ENCODE measurements around the gene ST7. TPM values are rescaled to one million over a fixed set of nuclear protein-coding genes. Genes with fewer than 3 reads are reported as not detected.

ST7 gene
- total and polyA plus RNA-seq, 2 experiments from 2014 or later = 9.9 to 18.3 TPM

DNA sequence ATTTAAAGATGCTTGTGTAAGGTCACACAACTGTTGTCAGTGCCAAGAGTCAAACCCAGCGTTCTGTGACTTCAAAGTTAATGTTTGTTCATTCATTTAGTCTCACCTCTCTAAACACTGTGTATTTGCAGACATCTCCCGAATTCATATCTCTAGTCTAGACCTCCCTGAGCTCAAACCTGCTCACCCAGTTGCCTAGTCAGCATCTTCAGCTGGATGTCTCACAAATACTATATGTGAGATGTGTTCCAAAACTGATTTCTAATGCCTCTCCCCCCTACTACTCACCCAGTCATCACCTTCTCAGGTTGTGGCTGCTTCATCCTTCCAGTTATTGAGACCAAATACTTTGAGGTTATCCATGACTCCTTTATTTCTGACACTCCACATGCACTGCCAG lies 91.4 kb downstream of the ST7 start:
- Histone ChIP-seq H3K4me2 (no peak overlapping the region), H3F3A (replicated peaks; ENCODE audit: low read depth) (no peaks in the 10 kb centered on the region), H3K4me1 (ENCODE audit: insufficient read depth) (no peaks in the 10 kb centered on the region), H2AFZ (no peak overlapping the region), H3K79me2 (replicated peaks; ENCODE audit: insufficient read depth) (no peaks in the 10 kb centered on the region), H3K27ac (ENCODE audit: low read depth) (no peak overlapping the region), H4K20me1 (replicated peaks; ENCODE audit: insufficient read depth) (no peaks in the 10 kb centered on the region), H3K9me2 (ENCODE audit: insufficient read depth) (no peaks in the 10 kb centered on the region), H3K36me3 (ENCODE audit: insufficient read depth) (no peaks in the 10 kb centered on the region), H3K27me3 (ENCODE audit: insufficient read depth) (no peaks in the 10 kb centered on the region), H3K4me3 (no peak overlapping the region)
- no peak for ATAC-seq
- H3K9me3 Mint-ChIP-seq = no peaks in the 10 kb centered on the region
- H3K27me3 Mint-ChIP-seq (ENCODE audit: insufficient read depth, low read depth, poor library complexity) = peaks cover 6% of the 10 kb centered on the region
- H3K4me3 Mint-ChIP-seq = no peak overlapping the region
- no peak for DNase-seq (ENCODE audit: low spot score)
- no peak overlapping the region for H3K27ac Mint-ChIP-seq
- H3K4me1 Mint-ChIP-seq = no peaks in the 10 kb centered on the region
- H3K36me3 Mint-ChIP-seq (ENCODE audit: low read depth) = no peaks in the 10 kb centered on the region
- no peak for TF ChIP-seq EZH2phosphoT487 (IDR thresholded peaks at IDR 0.05; ENCODE audit: unreplicated experiment)
- TF ChIP-seq NANOG (IDR thresholded peaks at IDR 0.05; ENCODE audit: borderline replicate concordance) = no peak
- no peak for TF ChIP-seq CREB1 (CRISPR knock-in tag; IDR thresholded peaks at IDR 0.05; ENCODE audit: low read depth)
- no peak for TF ChIP-seq JUNB (IDR thresholded peaks at IDR 0.05; ENCODE audit: unreplicated experiment)
- TF ChIP-seq POLR2AphosphoS5 (IDR thresholded peaks at IDR 0.05; ENCODE audit: low read depth) = no peak
- TF ChIP-seq, protein P1, sequence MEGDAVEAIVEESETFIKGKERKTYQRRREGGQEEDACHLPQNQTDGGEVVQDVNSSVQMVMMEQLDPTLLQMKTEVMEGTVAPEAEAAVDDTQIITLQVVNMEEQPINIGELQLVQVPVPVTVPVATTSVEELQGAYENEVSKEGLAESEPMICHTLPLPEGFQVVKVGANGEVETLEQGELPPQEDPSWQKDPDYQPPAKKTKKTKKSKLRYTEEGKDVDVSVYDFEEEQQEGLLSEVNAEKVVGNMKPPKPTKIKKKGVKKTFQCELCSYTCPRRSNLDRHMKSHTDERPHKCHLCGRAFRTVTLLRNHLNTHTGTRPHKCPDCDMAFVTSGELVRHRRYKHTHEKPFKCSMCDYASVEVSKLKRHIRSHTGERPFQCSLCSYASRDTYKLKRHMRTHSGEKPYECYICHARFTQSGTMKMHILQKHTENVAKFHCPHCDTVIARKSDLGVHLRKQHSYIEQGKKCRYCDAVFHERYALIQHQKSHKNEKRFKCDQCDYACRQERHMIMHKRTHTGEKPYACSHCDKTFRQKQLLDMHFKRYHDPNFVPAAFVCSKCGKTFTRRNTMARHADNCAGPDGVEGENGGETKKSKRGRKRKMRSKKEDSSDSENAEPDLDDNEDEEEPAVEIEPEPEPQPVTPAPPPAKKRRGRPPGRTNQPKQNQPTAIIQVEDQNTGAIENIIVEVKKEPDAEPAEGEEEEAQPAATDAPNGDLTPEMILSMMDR (conservative IDR thresholded peaks at IDR 0.05; ENCODE audit: low read depth in 2 of 2) = no peak
- TF ChIP-seq, protein P2, sequence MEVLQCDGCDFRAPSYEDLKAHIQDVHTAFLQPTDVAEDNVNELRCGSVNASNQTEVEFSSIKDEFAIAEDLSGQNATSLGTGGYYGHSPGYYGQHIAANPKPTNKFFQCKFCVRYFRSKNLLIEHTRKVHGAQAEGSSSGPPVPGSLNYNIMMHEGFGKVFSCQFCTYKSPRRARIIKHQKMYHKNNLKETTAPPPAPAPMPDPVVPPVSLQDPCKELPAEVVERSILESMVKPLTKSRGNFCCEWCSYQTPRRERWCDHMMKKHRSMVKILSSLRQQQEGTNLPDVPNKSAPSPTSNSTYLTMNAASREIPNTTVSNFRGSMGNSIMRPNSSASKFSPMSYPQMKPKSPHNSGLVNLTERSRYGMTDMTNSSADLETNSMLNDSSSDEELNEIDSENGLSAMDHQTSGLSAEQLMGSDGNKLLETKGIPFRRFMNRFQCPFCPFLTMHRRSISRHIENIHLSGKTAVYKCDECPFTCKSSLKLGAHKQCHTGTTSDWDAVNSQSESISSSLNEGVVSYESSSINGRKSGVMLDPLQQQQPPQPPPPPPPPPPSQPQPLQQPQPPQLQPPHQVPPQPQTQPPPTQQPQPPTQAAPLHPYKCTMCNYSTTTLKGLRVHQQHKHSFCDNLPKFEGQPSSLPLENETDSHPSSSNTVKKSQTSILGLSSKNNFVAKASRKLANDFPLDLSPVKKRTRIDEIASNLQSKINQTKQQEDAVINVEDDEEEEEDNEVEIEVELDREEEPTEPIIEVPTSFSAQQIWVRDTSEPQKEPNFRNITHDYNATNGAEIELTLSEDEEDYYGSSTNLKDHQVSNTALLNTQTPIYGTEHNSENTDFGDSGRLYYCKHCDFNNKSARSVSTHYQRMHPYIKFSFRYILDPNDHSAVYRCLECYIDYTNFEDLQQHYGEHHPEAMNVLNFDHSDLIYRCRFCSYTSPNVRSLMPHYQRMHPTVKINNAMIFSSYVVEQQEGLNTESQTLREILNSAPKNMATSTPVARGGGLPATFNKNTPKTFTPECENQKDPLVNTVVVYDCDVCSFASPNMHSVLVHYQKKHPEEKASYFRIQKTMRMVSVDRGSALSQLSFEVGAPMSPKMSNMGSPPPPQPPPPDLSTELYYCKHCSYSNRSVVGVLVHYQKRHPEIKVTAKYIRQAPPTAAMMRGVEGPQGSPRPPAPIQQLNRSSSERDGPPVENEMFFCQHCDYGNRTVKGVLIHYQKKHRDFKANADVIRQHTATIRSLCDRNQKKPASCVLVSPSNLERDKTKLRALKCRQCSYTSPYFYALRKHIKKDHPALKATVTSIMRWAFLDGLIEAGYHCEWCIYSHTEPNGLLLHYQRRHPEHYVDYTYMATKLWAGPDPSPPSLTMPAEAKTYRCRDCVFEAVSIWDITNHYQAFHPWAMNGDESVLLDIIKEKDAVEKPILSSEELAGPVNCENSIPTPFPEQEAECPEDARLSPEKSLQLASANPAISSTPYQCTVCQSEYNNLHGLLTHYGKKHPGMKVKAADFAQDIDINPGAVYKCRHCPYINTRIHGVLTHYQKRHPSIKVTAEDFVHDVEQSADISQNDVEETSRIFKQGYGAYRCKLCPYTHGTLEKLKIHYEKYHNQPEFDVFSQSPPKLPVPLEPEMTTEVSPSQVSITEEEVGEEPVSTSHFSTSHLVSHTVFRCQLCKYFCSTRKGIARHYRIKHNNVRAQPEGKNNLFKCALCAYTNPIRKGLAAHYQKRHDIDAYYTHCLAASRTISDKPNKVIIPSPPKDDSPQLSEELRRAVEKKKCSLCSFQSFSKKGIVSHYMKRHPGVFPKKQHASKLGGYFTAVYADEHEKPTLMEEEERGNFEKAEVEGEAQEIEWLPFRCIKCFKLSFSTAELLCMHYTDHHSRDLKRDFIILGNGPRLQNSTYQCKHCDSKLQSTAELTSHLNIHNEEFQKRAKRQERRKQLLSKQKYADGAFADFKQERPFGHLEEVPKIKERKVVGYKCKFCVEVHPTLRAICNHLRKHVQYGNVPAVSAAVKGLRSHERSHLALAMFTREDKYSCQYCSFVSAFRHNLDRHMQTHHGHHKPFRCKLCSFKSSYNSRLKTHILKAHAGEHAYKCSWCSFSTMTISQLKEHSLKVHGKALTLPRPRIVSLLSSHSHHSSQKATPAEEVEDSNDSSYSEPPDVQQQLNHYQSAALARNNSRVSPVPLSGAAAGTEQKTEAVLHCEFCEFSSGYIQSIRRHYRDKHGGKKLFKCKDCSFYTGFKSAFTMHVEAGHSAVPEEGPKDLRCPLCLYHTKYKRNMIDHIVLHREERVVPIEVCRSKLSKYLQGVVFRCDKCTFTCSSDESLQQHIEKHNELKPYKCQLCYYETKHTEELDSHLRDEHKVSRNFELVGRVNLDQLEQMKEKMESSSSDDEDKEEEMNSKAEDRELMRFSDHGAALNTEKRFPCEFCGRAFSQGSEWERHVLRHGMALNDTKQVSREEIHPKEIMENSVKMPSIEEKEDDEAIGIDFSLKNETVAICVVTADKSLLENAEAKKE (CRISPR knock-in tag; IDR thresholded peaks at IDR 0.05) = no peak
- TF ChIP-seq, protein P3, sequence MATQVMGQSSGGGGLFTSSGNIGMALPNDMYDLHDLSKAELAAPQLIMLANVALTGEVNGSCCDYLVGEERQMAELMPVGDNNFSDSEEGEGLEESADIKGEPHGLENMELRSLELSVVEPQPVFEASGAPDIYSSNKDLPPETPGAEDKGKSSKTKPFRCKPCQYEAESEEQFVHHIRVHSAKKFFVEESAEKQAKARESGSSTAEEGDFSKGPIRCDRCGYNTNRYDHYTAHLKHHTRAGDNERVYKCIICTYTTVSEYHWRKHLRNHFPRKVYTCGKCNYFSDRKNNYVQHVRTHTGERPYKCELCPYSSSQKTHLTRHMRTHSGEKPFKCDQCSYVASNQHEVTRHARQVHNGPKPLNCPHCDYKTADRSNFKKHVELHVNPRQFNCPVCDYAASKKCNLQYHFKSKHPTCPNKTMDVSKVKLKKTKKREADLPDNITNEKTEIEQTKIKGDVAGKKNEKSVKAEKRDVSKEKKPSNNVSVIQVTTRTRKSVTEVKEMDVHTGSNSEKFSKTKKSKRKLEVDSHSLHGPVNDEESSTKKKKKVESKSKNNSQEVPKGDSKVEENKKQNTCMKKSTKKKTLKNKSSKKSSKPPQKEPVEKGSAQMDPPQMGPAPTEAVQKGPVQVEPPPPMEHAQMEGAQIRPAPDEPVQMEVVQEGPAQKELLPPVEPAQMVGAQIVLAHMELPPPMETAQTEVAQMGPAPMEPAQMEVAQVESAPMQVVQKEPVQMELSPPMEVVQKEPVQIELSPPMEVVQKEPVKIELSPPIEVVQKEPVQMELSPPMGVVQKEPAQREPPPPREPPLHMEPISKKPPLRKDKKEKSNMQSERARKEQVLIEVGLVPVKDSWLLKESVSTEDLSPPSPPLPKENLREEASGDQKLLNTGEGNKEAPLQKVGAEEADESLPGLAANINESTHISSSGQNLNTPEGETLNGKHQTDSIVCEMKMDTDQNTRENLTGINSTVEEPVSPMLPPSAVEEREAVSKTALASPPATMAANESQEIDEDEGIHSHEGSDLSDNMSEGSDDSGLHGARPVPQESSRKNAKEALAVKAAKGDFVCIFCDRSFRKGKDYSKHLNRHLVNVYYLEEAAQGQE (IDR thresholded peaks at IDR 0.05; ENCODE audit: unreplicated experiment) = no peak
- TF ChIP-seq EZH2 (IDR thresholded peaks at IDR 0.05; ENCODE audit: low read depth, unreplicated experiment) = no peak
- TF ChIP-seq ZNF331 (CRISPR knock-in tag; IDR thresholded peaks at IDR 0.05; ENCODE audit: low read depth) = no peak
- TF ChIP-seq ZNF114 (CRISPR knock-in tag; IDR thresholded peaks at IDR 0.05) = no peak
- no peak for TF ChIP-seq STAT1 (IDR thresholded peaks at IDR 0.05; ENCODE audit: unreplicated experiment)
- TF ChIP-seq, protein P4, sequence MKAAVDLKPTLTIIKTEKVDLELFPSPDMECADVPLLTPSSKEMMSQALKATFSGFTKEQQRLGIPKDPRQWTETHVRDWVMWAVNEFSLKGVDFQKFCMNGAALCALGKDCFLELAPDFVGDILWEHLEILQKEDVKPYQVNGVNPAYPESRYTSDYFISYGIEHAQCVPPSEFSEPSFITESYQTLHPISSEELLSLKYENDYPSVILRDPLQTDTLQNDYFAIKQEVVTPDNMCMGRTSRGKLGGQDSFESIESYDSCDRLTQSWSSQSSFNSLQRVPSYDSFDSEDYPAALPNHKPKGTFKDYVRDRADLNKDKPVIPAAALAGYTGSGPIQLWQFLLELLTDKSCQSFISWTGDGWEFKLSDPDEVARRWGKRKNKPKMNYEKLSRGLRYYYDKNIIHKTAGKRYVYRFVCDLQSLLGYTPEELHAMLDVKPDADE (IDR thresholded peaks at IDR 0.05) = no peak
